Liver (tissue), 9 donors: ENCODE results near the gene RPL38. TPM values are rescaled to one million over a fixed set of nuclear protein-coding genes. Genes with fewer than 3 reads are reported as not detected.

Experiments used
- DNase-seq: peaks from one replicate; pipeline ENCODE4 v3.0.0-alpha.2; 2017; ENCODE audit warnings: low spot score
- H3K27ac ChIP-seq, 2 donors: one replicate each; pipeline ENCODE4 v1.7.0; 2013; ENCODE audit warnings: inconsistent platforms in 2 of 2, low read length in 2 of 2, control low read depth in 1 of 2, low read depth in 1 of 2, mild to moderate bottlenecking in 1 of 2
- H3K27me3 ChIP-seq, 4 donors: one replicate each; pipeline versions ENCODE4 v1.6.1 to v1.7.0; 2013; ENCODE audit warnings: low read length in 3 of 4, inconsistent platforms in 1 of 4, mild to moderate bottlenecking in 1 of 4, moderate library complexity in 1 of 4; ENCODE audit not compliant: control insufficient read depth in 4 of 4, insufficient read depth in 4 of 4
- H3K36me3 ChIP-seq, 4 donors: one replicate each; pipeline versions ENCODE4 v1.6.1 to v1.7.0; 2013; ENCODE audit warnings: low read length in 3 of 4, mild to moderate bottlenecking in 3 of 4, low read depth in 1 of 4, moderate library complexity in 1 of 4; ENCODE audit not compliant: control insufficient read depth in 4 of 4, insufficient read depth in 3 of 4
- H3K4me1 ChIP-seq, 4 donors: one replicate each; pipeline versions ENCODE4 v1.6.1 to v1.7.0; 2013; ENCODE audit warnings: low read length in 3 of 4, mild to moderate bottlenecking in 3 of 4, moderate library complexity in 1 of 4; ENCODE audit not compliant: control insufficient read depth in 4 of 4, insufficient read depth in 4 of 4
- H3K4me3 ChIP-seq, 3 donors: one replicate each; pipeline versions ENCODE4 v1.6.1 to v1.7.0; 2013; ENCODE audit warnings: low read length in 3 of 3, control low read depth in 1 of 3, low read depth in 1 of 3, mild to moderate bottlenecking in 1 of 3
- H3K9ac ChIP-seq, 2 donors: one replicate each; pipeline ENCODE4 v1.7.0; 2013; ENCODE audit warnings: low read length in 2 of 2, mild to moderate bottlenecking in 2 of 2, moderate library complexity in 2 of 2, control low read depth in 1 of 2, low read depth in 1 of 2
- H3K9me3 ChIP-seq, 4 donors: one replicate each; pipeline versions ENCODE4 v1.6.1 to v1.7.0; 2013; ENCODE audit warnings: low read length in 3 of 4; ENCODE audit not compliant: control insufficient read depth in 4 of 4
- ATF3 ChIP-seq: IDR thresholded peaks from 2 replicates; pipeline ENCODE4 v1.6.1; 2016; ENCODE audit warnings: antibody characterized with exemption
- CTCF ChIP-seq: fragments of 150-350 bp; IDR thresholded peaks from 2 replicates; pipeline ENCODE4 v1.5.1; 2017; ENCODE audit warnings: improper control_type of control experiment, low read depth, low read length; ENCODE audit not compliant: missing input control
- EGR1 ChIP-seq, 2 donors: IDR thresholded peaks; 2 replicates each; pipeline ENCODE4 v1.6.1; 2016 to 2018; ENCODE audit warnings: antibody characterized with exemption in 2 of 2, low read depth in 2 of 2
- FOXA1 ChIP-seq: IDR thresholded peaks from 2 replicates; pipeline ENCODE4 v1.6.1; 2016; ENCODE audit warnings: antibody characterized with exemption
- FOXA2 ChIP-seq: IDR thresholded peaks from 2 replicates; pipeline ENCODE4 v1.6.1; 2016; ENCODE audit warnings: antibody characterized with exemption
- GABPA ChIP-seq, 2 donors: IDR thresholded peaks in 1 of 2; conservative IDR thresholded peaks in 1 of 2; 2 replicates each; pipeline ENCODE4 v1.6.1; 2016; ENCODE audit warnings: antibody characterized with exemption in 2 of 2, mild to moderate bottlenecking in 1 of 2, moderate library complexity in 1 of 2
- HNF4A ChIP-seq, 2 donors: conservative IDR thresholded peaks; 2 replicates each; pipeline ENCODE4 v1.6.1; 2016; ENCODE audit warnings: antibody characterized with exemption in 2 of 2, mild to moderate bottlenecking in 2 of 2
- HNF4G ChIP-seq: IDR thresholded peaks from 2 replicates; pipeline ENCODE4 v1.6.1; 2016; ENCODE audit warnings: antibody characterized with exemption
- JUND ChIP-seq, 2 donors: IDR thresholded peaks; 2 replicates each; pipeline ENCODE4 v1.6.1; 2016; ENCODE audit warnings: antibody characterized with exemption in 2 of 2
- MAX ChIP-seq: IDR thresholded peaks from 2 replicates; pipeline ENCODE4 v1.6.1; 2016; ENCODE audit warnings: antibody characterized with exemption
- NR2F2 ChIP-seq: IDR thresholded peaks from 2 replicates; pipeline ENCODE4 v1.6.1; 2016; ENCODE audit warnings: antibody characterized with exemption
- RAD21 ChIP-seq, 2 donors: IDR thresholded peaks; 2 replicates each; pipeline ENCODE4 v1.6.1; 2016; ENCODE audit warnings: antibody characterized with exemption in 2 of 2, mild to moderate bottlenecking in 2 of 2
- REST ChIP-seq: IDR thresholded peaks from 2 replicates; pipeline ENCODE4 v1.6.1; 2016; ENCODE audit warnings: antibody characterized with exemption, mild to moderate bottlenecking
- RXRA ChIP-seq, 2 donors: IDR thresholded peaks; 2 replicates each; pipeline ENCODE4 v1.6.1; 2017 to 2018; ENCODE audit warnings: antibody characterized with exemption in 2 of 2, mild to moderate bottlenecking in 1 of 2
- SP1 ChIP-seq: IDR thresholded peaks from 2 replicates; pipeline ENCODE4 v1.6.1; 2018; ENCODE audit warnings: antibody characterized with exemption, mild to moderate bottlenecking
- TAF1 ChIP-seq: conservative IDR thresholded peaks from 2 replicates; pipeline ENCODE4 v1.6.1; 2016; ENCODE audit warnings: antibody characterized with exemption, mild to moderate bottlenecking
- YY1 ChIP-seq: IDR thresholded peaks from 2 replicates; pipeline ENCODE4 v1.6.1; 2016; ENCODE audit warnings: antibody characterized with exemption, mild to moderate bottlenecking
- ZBTB33 ChIP-seq: IDR thresholded peaks from 2 replicates; pipeline ENCODE4 v1.6.1; 2016; ENCODE audit warnings: antibody characterized with exemption
- WGBS: extraction: QIAGEN DNeasy Blood & Tissue Kit; methylation state at CpG from one replicate; pipeline ENCODE4 v1.1.7; 2013; 5-methylcytosine and 5-hydroxymethylcytosine counted together
- polyA plus RNA-seq, 2 donors: library from polyadenylated mRNA; stranded (reverse) in 1 of 2; unstranded in 1 of 2; fragments of 200-250 nt in 1 of 2; fragments of >200 nt in 1 of 2; fragmentation: Nextera tagmentation in 1 of 2; extraction: Ambion mirVana in 1 of 2; gene quantifications; one replicate each; pipeline versions ENCODE4 v1.2.1 to v1.2.3, GENCODE V29; 2013 to 2015
- total RNA-seq, 2 donors: library from RNA; depleted of rRNA; stranded (reverse); fragments of >200 nt; gene quantifications; one replicate each; pipeline ENCODE4 v1.2.3, GENCODE V29; 2014
- donor health status: healthy.
- donor health status: healthy.
- donor health status: healthy.
- donor health status: healthy.
- donor health status: healthy.

Gene RPL38
- total and polyA plus RNA-seq, 4 donors, result 67.7 to 1,367 (median 455) TPM

GRCh38 chr17:74212913-74213791 is 9.7 kb downstream of the RPL38 start, which contains the start of gene TTYH2 (continued):
- TF ChIP-seq REST (peak; percentile 65), GABPA (IDR thresholded peaks at IDR 0.05 in 1 of 2, conservative IDR thresholded peaks at IDR 0.05 in 1 of 2) (peak in 1 of 2 donors; percentile 78), TAF1 (no peak), EGR1 (IDR thresholded peaks at IDR 0.05; ENCODE audit: low read depth in 2 of 2) (peak in 1 of 2 donors; percentile 9)

- no peaks in the 10 kb centered on the region for H3K9me3 ChIP-seq
- 15% methylated on average over 33 of the region's 33 CpGs for WGBS
- no peak overlapping the region for H3K27ac ChIP-seq
- TF ChIP-seq HNF4A (conservative IDR thresholded peaks at IDR 0.05) (no peak), NR2F2 (no peak), CTCF (no peak), GABPA (IDR thresholded peaks at IDR 0.05 in 1 of 2, conservative IDR thresholded peaks at IDR 0.05 in 1 of 2) (no peak), JUND (IDR thresholded peaks at IDR 0.05) (no peak), REST (no peak), ATF3 (no peak), RXRA (IDR thresholded peaks at IDR 0.05) (no peak), SP1 (no peak), RAD21 (IDR thresholded peaks at IDR 0.05) (no peak), FOXA2 (no peak), YY1 (no peak), ZBTB33 (no peak), EGR1 (IDR thresholded peaks at IDR 0.05; ENCODE audit: low read depth in 2 of 2) (no peak), FOXA1 (no peak), HNF4G (no peak), TAF1 (no peak), MAX (no peak)
- DNase-seq, result no peak
- H3K9ac ChIP-seq, result no peak overlapping the region
- peak overlapping the region in 1 of 3 donors; percentile 63 for H3K4me3 ChIP-seq
- peaks cover 9 to 33% (median 23%) of the 10 kb centered on the region in 4 donors for H3K4me1 ChIP-seq
- no peaks in the 10 kb centered on the region for H3K27me3 ChIP-seq
- peaks cover 5 to 14% (median 10%) of the 10 kb centered on the region in 4 donors for H3K36me3 ChIP-seq
Measured at GRCh38 chr17:74213861-74214391, 10.4 kb downstream of the RPL38 start.
